Left lobe of liver (tissue), 2 donors: ENCODE measurements around the gene RAB9B. TPM values are rescaled to one million over a fixed set of nuclear protein-coding genes. Genes with fewer than 3 reads are reported as not detected.

ENCODE experiments used
- ATAC-seq: fragments of 200-7000 bp; cut with Tn5 transposase; one replicate; pipeline ENCODE4 v1.9.1; 2020; ENCODE audit warnings: mild to moderate bottlenecking, moderate library complexity
- DNase-seq: peaks from one replicate; pipeline ENCODE4 v3.0.0-alpha.2; 2020; ENCODE audit warnings: low spot score
- total RNA-seq: library from RNA; stranded (reverse); gene quantifications from one replicate; pipeline ENCODE4 v1.2.1, GENCODE V29; 2021
- donor health status: DM: no; HTN: no; CAD: no; lungs with moderate emphysema.
- donor health status: DM: no; HTN: yes; CAD: no.

RAB9B gene
- total RNA-seq, 1 donor from 2014 or later = not detected

DNA sequence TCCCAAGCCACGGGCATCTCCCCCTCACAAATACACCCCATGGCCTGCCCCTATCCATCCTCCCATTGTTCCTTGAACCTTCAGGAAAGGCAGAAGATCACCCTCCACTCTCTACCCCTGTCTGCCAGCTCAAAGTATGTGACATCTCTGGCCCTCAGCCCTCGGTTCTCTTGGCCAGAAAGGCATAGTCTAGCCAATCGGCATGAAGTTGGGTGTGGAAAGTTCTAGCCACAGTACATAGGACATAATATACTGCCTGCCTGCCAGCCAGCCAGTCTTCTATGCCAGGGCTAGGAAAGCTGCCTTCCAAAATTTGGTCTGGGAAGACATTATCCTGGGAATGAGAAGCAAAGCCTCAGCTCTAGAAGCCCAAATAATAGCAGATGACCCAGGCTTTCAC is 58.6 kb downstream of the RAB9B start:
- ATAC-seq (no peak), DNase-seq (no peak)

Other genes starting within 250 kb of the RAB9B start
- gene TCEAL4, start 246.7 kb downstream of the RAB9B start, total RNA-seq = 29.3 TPM
- 2.5 TPM for gene TCEAL3, start 224.3 kb downstream of the RAB9B start, total RNA-seq
- 6.9 TPM for gene TCEAL1, start 203.3 kb downstream of the RAB9B start, total RNA-seq
- 133 TPM for gene MORF4L2, start 145.6 kb downstream of the RAB9B start, total RNA-seq
- not detected for gene TMEM31, start 121.3 kb downstream of the RAB9B start, total RNA-seq
- 0.81 TPM for gene PLP1, start 55.4 kb downstream of the RAB9B start, total RNA-seq
- gene TMSB15B, start 130.4 kb upstream of the RAB9B start, total RNA-seq = 0.28 TPM
- gene H2BW1, start 181.5 kb upstream of the RAB9B start, total RNA-seq = not detected
- gene H2BW2, start 207.7 kb upstream of the RAB9B start, total RNA-seq = not detected
- 0.18 TPM for gene TMSB15C, start 244.0 kb upstream of the RAB9B start, total RNA-seq